Chondrocyte (in vitro differentiated cells): ENCODE results near the gene FMNL3. TPM values are rescaled to one million over a fixed set of nuclear protein-coding genes. Genes with fewer than 3 reads are reported as not detected.
A peak's percentile ranks its signal among the peaks of the same experiment; 100 is the strongest.

Source experiments
- DNase-seq: peaks from one replicate; pipeline ENCODE4 v3.0.0; 2021; ENCODE audit warnings: mixed read lengths, low spot score
- H3K27ac Mint-ChIP-seq: one replicate; pipeline ENCODE4 v1.8.0; 2021; ENCODE audit warnings: mild to moderate bottlenecking, moderate library complexity, mixed read lengths; ENCODE audit not compliant: unreplicated experiment
- H3K27me3 Mint-ChIP-seq: 2 replicates; pipeline ENCODE4 v1.8.0; 2021; ENCODE audit warnings: low read depth, mixed read lengths
- H3K36me3 Mint-ChIP-seq: 2 replicates; pipeline ENCODE4 v1.8.0; 2021; ENCODE audit warnings: low read depth, mixed read lengths
- H3K4me1 Mint-ChIP-seq: 2 replicates; pipeline ENCODE4 v1.8.0; 2021; ENCODE audit warnings: low read depth, mild to moderate bottlenecking, mixed read lengths
- H3K4me3 Mint-ChIP-seq: one replicate; pipeline ENCODE4 v1.8.0; 2021; ENCODE audit warnings: mild to moderate bottlenecking, moderate library complexity, mixed read lengths; ENCODE audit not compliant: unreplicated experiment
- H3K9me3 Mint-ChIP-seq: 2 replicates; pipeline ENCODE4 v1.8.0; 2021; ENCODE audit warnings: low read depth, mixed read lengths
- CTCF ChIP-seq: fragments of 200-600 bp; sonication (generic); IDR thresholded peaks from 2 replicates; pipeline ENCODE4 v1.5.0; 2021; ENCODE audit warnings: antibody characterized with exemption, mild to moderate bottlenecking, moderate library complexity
- total RNA-seq: library from RNA; stranded (reverse); gene quantifications from 3 replicates; pipeline ENCODE4 v1.2.1, GENCODE V29; 2021

The FMNL3 gene
- total RNA-seq, 1 donor from 2014 or later = 55.6 TPM

- peaks cover 10% of the 10 kb centered on the region for H3K36me3 Mint-ChIP-seq
- DNase-seq = no peak
Observed at GRCh38 chr12:49665384-49665783, 41.8 kb downstream of the FMNL3 start.

GRCh38 chr12:49664591-49665239 is 42.5 kb downstream of the FMNL3 start:
- no peak overlapping the region for H3K4me3 Mint-ChIP-seq

More at GRCh38 chr12:49665384-49665783, 41.8 kb downstream of the FMNL3 start:
- Mint-ChIP-seq H3K9me3 (no peaks in the 10 kb centered on the region), H3K4me1 (peaks cover 74% of the 10 kb centered on the region), H3K27me3 (no peaks in the 10 kb centered on the region), H3K4me3 (no peak overlapping the region), H3K27ac (peak overlapping the region; percentile 98)
- no peak for TF ChIP-seq CTCF

GRCh38 chr12:49664167-49664566 is 43.0 kb downstream of the FMNL3 start:
- Mint-ChIP-seq H3K27me3 (no peaks in the 10 kb centered on the region), H3K9me3 (no peaks in the 10 kb centered on the region), H3K4me3 (no peak overlapping the region), H3K27ac (peak overlapping the region; percentile 98), H3K4me1 (peaks cover 79% of the 10 kb centered on the region), H3K36me3 (peaks cover 16% of the 10 kb centered on the region)
- no peak for DNase-seq
- TF ChIP-seq CTCF = no peak

More at GRCh38 chr12:49664591-49665239, 42.5 kb downstream of the FMNL3 start:
- Mint-ChIP-seq H3K4me1 (peaks cover 78% of the 10 kb centered on the region), H3K27ac (peak overlapping the region; percentile 98), H3K27me3 (no peaks in the 10 kb centered on the region), H3K36me3 (peaks cover 14% of the 10 kb centered on the region), H3K9me3 (no peaks in the 10 kb centered on the region)
- no peak for TF ChIP-seq CTCF
- no peak for DNase-seq

- peaks cover 77% of the 10 kb centered on the region for H3K4me1 Mint-ChIP-seq
- H3K9me3 Mint-ChIP-seq = no peaks in the 10 kb centered on the region
- H3K4me3 Mint-ChIP-seq = peak overlapping the region; percentile 39
- H3K36me3 Mint-ChIP-seq = peaks cover 19% of the 10 kb centered on the region
- H3K27me3 Mint-ChIP-seq = no peaks in the 10 kb centered on the region
- peak overlapping the region; percentile 98 for H3K27ac Mint-ChIP-seq
- DNase-seq = no peak
- no peak for TF ChIP-seq CTCF
Observed at GRCh38 chr12:49662998-49663843, 44.0 kb downstream of the FMNL3 start.

GRCh38 chr12:49661746-49662145 is 45.5 kb downstream of the FMNL3 start:
- Mint-ChIP-seq H3K4me3 (no peak overlapping the region), H3K27ac (peak overlapping the region; percentile 98), H3K9me3 (no peaks in the 10 kb centered on the region), H3K36me3 (peaks cover 30% of the 10 kb centered on the region), H3K4me1 (peaks cover 62% of the 10 kb centered on the region), H3K27me3 (no peaks in the 10 kb centered on the region)
- no peak for DNase-seq
- TF ChIP-seq CTCF = no peak
